ENCODE measurements around the gene TMEM205.

Gene TMEM205

DNA sequence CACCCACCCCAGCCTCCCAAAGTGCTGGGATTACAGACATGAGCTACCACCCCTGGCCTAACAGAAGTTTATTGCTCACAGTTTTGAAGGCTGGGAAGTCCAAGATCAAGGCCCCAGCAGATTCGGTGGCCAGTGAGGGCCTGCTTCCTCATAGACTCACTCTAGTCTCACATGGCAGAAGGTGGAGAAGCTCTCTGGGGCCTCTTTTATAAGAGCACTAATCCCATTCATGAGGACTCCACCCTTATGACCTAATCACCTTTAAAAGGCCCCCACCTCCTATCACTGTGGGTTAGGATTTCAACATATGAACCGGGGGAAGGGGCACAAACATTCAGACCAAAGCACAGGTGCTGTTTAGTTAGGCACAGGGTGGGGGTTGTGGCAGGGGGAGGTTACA lies 21.5 kb upstream of the TMEM205 start:
- no peaks in the 10 kb centered on the region for H3K27me3 ChIP-seq (ENCODE audit: insufficient read depth, low read length)
- WGBS = 96% methylated on average over 1 of the region's 2 CpGs
- H3K36me3 ChIP-seq (ENCODE audit: insufficient read depth, low read length) = peaks cover 7% of the 10 kb centered on the region; the same call in 1 of the 2 replicates
- no peaks in the 10 kb centered on the region for H3K9me3 ChIP-seq (ENCODE audit: insufficient read depth, low read depth, low read length)
- H3K4me1 ChIP-seq (ENCODE audit: insufficient read depth, low read length) = no peaks in the 10 kb centered on the region
- no peak overlapping the region for H3K27ac ChIP-seq (ENCODE audit: low read depth, low read length)
- no peak overlapping the region for H3K9ac ChIP-seq (ENCODE audit: low read depth, low read length)
- H3K4me3 ChIP-seq (ENCODE audit: low read length) = no peak overlapping the region

GRCh38 chr19:11365557-11366117 lies 19.6 kb upstream of the TMEM205 start:
- no peak overlapping the region for H3K4me3 ChIP-seq (ENCODE audit: low read length)
- H3K27ac ChIP-seq (ENCODE audit: low read depth, low read length) = no peak overlapping the region
- H3K36me3 ChIP-seq (ENCODE audit: insufficient read depth, low read length) = peaks cover 7% of the 10 kb centered on the region; the same call in 1 of the 2 replicates
- H3K9ac ChIP-seq (ENCODE audit: low read depth, low read length) = no peak overlapping the region
- H3K4me1 ChIP-seq (ENCODE audit: insufficient read depth, low read length) = peaks cover 7% of the 10 kb centered on the region
- H3K27me3 ChIP-seq (ENCODE audit: insufficient read depth, low read length) = 0 out of 2 replicates have a peak, but pooled peaks cover 6% of the 10 kb centered on the region
- 89% methylated on average over 7 of the region's 7 CpGs for WGBS
- no peaks in the 10 kb centered on the region for H3K9me3 ChIP-seq (ENCODE audit: insufficient read depth, low read depth, low read length)

- peaks cover 7% of the 10 kb centered on the region; the same call in 1 of the 2 replicates for H3K36me3 ChIP-seq (ENCODE audit: insufficient read depth, low read length)
- H3K27ac ChIP-seq (ENCODE audit: low read depth, low read length) = no peak overlapping the region
- 93% methylated on average over 5 of the region's 5 CpGs for WGBS
- 0 out of 2 replicates have a peak, but pooled peaks cover 10% of the 10 kb centered on the region for H3K27me3 ChIP-seq (ENCODE audit: insufficient read depth, low read length)
- H3K9ac ChIP-seq (ENCODE audit: low read depth, low read length) = no peak overlapping the region
- no peak overlapping the region for H3K4me3 ChIP-seq (ENCODE audit: low read length)
- peaks cover 7% of the 10 kb centered on the region for H3K4me1 ChIP-seq (ENCODE audit: insufficient read depth, low read length)
- no peaks in the 10 kb centered on the region for H3K9me3 ChIP-seq (ENCODE audit: insufficient read depth, low read depth, low read length)
Observed at GRCh38 chr19:11364935-11365334, 18.9 kb upstream of the TMEM205 start.

DNA sequence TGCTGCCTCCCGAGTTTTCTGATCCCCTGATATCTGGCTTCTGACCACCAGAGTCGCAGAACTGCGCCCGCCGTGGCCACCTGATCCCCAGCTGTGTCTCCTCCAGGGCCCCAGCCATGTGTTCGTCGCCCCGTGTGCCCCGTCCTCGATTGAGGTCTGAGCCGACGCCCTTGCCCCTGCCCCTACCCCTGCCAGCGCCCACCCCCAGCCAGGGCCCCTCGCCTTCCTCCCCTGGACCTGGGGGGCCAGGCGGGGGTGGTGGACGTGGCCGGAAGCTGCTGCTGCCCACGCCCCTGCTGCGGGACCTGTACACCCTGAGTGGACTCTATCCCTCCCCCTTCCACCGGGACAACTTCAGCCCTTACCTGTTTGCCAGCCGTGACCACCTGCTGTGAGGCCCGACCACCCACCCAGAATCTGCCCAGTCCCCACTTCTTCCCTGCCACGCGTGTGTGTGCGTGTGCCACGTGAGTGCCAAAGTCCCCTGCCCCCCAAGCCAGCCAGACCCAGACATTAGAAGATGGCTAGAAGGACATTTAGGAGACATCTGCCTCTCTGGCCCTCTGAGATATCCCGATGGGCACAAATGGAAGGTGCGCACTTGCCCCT lies 18.3 kb upstream of the TMEM205 start:
- H3K4me1 ChIP-seq (ENCODE audit: insufficient read depth, low read length) = peaks cover 7% of the 10 kb centered on the region
- H3K9me3 ChIP-seq (ENCODE audit: insufficient read depth, low read depth, low read length) = no peaks in the 10 kb centered on the region
- H3K4me3 ChIP-seq (ENCODE audit: low read length) = no peak overlapping the region
- WGBS = 94% methylated on average over 28 of the region's 28 CpGs
- H3K27ac ChIP-seq (ENCODE audit: low read depth, low read length) = no peak overlapping the region
- no peak overlapping the region for H3K9ac ChIP-seq (ENCODE audit: low read depth, low read length)
- peaks cover 7% of the 10 kb centered on the region; the same call in 1 of the 2 replicates for H3K36me3 ChIP-seq (ENCODE audit: insufficient read depth, low read length)
- H3K27me3 ChIP-seq (ENCODE audit: insufficient read depth, low read length) = 0 out of 2 replicates have a peak, but pooled peaks cover 10% of the 10 kb centered on the region

DNA sequence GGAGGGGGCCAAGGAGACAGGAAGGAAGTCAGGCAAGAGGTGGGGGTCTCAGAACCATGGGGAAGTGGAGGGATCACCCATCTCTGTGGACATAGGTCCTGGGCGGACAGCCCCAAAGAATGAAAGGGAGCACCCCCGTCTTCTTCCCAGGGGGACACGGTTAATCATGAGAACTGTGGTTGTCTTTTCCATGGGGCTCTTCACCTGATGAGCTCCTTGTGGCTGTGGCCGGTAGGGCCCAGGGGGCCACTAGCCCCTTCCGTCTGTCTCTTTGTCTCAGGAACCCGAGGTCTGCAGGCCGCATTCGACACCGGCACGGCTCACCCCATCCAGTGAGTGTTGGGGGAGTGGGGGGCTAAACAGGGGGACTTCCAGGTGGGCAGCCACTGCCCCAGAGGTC lies 17.8 kb upstream of the TMEM205 start:
- Histone ChIP-seq H3K4me3 (ENCODE audit: low read length) (no peak overlapping the region), H3K27me3 (ENCODE audit: insufficient read depth, low read length) (0 out of 2 replicates have a peak, but pooled peaks cover 10% of the 10 kb centered on the region), H3K9me3 (ENCODE audit: insufficient read depth, low read depth, low read length) (no peaks in the 10 kb centered on the region), H3K36me3 (ENCODE audit: insufficient read depth, low read length) (peaks cover 7% of the 10 kb centered on the region; the same call in 1 of the 2 replicates), H3K4me1 (ENCODE audit: insufficient read depth, low read length) (peaks cover 7% of the 10 kb centered on the region), H3K9ac (ENCODE audit: low read depth, low read length) (no peak overlapping the region), H3K27ac (ENCODE audit: low read depth, low read length) (no peak overlapping the region)
- WGBS = 93% methylated on average over 10 of the region's 10 CpGs

DNA sequence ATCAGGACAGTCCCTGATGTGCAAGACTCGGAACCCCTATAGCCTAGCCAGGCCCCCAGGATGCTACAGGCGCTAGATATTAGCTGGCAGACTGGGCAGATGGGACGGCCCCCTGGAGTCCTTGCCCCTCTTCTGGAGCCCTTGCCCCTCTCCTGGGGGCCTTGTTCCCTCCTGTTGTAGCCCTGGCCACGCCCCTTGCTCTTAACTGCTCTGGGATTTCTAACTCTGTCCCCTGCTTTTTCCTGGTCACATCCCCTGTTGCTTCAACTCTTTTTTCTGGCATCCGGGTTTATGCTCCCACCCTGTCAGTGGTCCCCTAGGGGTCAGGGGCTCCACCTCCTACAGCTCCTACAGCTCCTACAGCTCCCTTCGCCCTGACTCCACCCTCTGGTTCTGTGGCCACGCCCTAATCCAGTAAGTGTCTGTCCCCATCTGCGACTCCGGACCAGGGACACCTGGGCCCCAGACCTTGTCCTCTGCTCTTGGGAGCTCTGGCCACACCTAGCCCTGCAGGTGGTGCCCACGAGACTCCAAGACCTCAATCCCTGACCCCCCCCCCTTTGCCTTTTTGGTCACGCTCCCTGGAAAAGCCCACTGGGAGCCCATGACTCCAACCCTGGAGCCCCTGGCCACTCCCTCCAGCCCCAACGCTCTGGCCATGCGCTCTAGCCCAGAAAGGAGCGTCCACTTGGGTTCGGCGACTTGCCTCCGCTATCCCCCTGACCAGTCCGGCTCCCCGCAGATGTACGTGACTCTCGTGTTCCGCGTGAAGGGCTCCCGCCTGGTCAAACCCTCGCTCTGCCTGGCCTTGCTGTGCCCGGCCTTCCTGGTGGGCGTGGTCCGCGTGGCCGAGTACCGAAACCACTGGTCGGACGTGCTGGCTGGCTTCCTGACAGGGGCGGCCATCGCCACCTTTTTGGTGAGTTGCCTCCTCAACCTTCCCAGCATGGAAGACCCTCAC lies 16.0 kb upstream of the TMEM205 start:
- H3K9me3 ChIP-seq (ENCODE audit: insufficient read depth, low read depth, low read length) = no peaks in the 10 kb centered on the region
- H3K4me3 ChIP-seq (ENCODE audit: low read length) = peak overlapping the region; percentile 56
- no peak overlapping the region for H3K9ac ChIP-seq (ENCODE audit: low read depth, low read length)
- H3K27ac ChIP-seq (ENCODE audit: low read depth, low read length) = no peak overlapping the region
- no peaks in the 10 kb centered on the region for H3K36me3 ChIP-seq (ENCODE audit: insufficient read depth, low read length)
- peaks cover 7% of the 10 kb centered on the region for H3K4me1 ChIP-seq (ENCODE audit: insufficient read depth, low read length)
- H3K27me3 ChIP-seq (ENCODE audit: insufficient read depth, low read length) = 0 out of 2 replicates have a peak, but pooled peaks cover 10% of the 10 kb centered on the region
- 76% methylated on average over 35 of the region's 35 CpGs for WGBS

DNA sequence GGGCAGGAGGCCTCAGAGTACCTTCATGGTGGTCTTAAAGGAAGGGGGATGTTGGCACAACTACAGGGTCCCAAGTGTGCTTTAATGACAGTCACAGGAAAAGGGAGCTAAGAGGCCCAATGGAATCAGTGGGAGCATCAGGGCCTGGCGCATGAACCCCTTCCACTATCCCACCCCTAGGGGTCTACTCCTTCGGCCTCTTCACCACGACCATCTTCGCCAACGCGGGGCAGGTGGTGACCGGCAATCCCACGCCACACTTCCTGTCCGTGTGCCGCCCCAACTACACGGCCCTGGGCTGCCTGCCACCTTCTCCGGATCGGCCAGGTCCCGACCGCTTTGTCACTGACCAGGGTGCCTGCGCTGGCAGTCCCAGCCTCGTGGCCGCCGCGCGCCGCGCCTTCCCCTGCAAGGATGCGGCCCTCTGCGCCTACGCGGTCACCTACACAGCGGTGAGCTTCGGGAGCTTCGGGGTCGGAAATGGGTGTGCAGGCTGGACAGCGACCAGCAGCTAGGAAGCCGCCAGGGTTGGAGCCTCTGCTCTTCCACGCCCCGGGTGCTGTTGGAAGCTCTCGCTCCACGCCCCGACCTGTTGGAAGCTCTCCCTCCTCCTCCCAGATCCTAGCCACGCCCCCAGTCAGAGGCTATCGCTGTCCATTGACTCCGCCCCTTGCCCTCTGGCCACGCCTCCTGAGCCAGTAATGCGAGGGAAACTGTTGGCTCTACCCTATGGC lies 15.1 kb upstream of the TMEM205 start:
- Histone ChIP-seq H3K4me3 (ENCODE audit: low read length) (peak overlapping the region; percentile 56), H3K36me3 (ENCODE audit: insufficient read depth, low read length) (no peaks in the 10 kb centered on the region), H3K4me1 (ENCODE audit: insufficient read depth, low read length) (peaks cover 7% of the 10 kb centered on the region), H3K9me3 (ENCODE audit: insufficient read depth, low read depth, low read length) (no peaks in the 10 kb centered on the region), H3K9ac (ENCODE audit: low read depth, low read length) (peak overlapping the region; percentile 7; the same call in 1 of the 2 replicates), H3K27ac (ENCODE audit: low read depth, low read length) (no peak overlapping the region), H3K27me3 (ENCODE audit: insufficient read depth, low read length) (0 out of 2 replicates have a peak, but pooled peaks cover 13% of the 10 kb centered on the region)
- 15% methylated on average over 43 of the region's 43 CpGs for WGBS

GRCh38 chr19:11359421-11359820 lies 13.4 kb upstream of the TMEM205 start:
- peaks cover 7% of the 10 kb centered on the region for H3K4me1 ChIP-seq (ENCODE audit: insufficient read depth, low read length)
- WGBS = 80% methylated on average over 11 of the region's 11 CpGs

GRCh38 chr19:11356676-11357550 lies 10.8 kb upstream of the TMEM205 start:
- H3K27me3 ChIP-seq (ENCODE audit: insufficient read depth, low read length) = peaks cover 18% of the 10 kb centered on the region
- WGBS = 79% methylated on average over 10 of the region's 11 CpGs
- H3K27ac ChIP-seq (ENCODE audit: low read depth, low read length) = no peak overlapping the region
- H3K4me1 ChIP-seq (ENCODE audit: insufficient read depth, low read length) = peaks cover 3% of the 10 kb centered on the region
- no peaks in the 10 kb centered on the region for H3K36me3 ChIP-seq (ENCODE audit: insufficient read depth, low read length)
- no peak overlapping the region for H3K4me3 ChIP-seq (ENCODE audit: low read length)
- H3K9me3 ChIP-seq (ENCODE audit: insufficient read depth, low read depth, low read length) = no peaks in the 10 kb centered on the region
- H3K9ac ChIP-seq (ENCODE audit: low read depth, low read length) = no peak overlapping the region

More at GRCh38 chr19:11359421-11359820, 13.4 kb upstream of the TMEM205 start:
- peaks cover 18% of the 10 kb centered on the region for H3K27me3 ChIP-seq (ENCODE audit: insufficient read depth, low read length)
- no peak overlapping the region for H3K4me3 ChIP-seq (ENCODE audit: low read length)
- H3K36me3 ChIP-seq (ENCODE audit: insufficient read depth, low read length) = no peaks in the 10 kb centered on the region
- H3K27ac ChIP-seq (ENCODE audit: low read depth, low read length) = no peak overlapping the region
- no peaks in the 10 kb centered on the region for H3K9me3 ChIP-seq (ENCODE audit: insufficient read depth, low read depth, low read length)
- H3K9ac ChIP-seq (ENCODE audit: low read depth, low read length) = no peak overlapping the region

DNA sequence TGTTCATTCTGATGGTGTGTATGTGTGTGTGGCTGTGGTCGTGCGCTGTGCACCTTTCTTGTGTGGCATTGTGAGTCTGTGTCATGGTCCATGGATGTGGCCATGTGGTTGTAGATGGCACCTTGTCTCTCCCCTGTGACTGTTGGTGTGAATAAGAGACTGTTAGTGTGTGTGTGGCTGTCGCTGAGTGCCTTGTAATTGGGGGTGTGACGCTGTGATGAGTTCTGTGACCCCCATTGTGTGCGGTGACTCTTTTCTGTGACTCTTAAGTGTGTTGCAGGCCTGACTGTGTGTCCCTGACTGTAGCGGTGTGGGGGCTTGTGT lies 10.0 kb upstream of the TMEM205 start:
- Histone ChIP-seq H3K9ac (ENCODE audit: low read depth, low read length) (no peak overlapping the region), H3K36me3 (ENCODE audit: insufficient read depth, low read length) (no peaks in the 10 kb centered on the region), H3K4me1 (ENCODE audit: insufficient read depth, low read length) (no peaks in the 10 kb centered on the region), H3K9me3 (ENCODE audit: insufficient read depth, low read depth, low read length) (no peaks in the 10 kb centered on the region), H3K27me3 (ENCODE audit: insufficient read depth, low read length) (peaks cover 16% of the 10 kb centered on the region), H3K27ac (ENCODE audit: low read depth, low read length) (no peak overlapping the region), H3K4me3 (ENCODE audit: low read length) (peak overlapping the region; percentile 51; the same call in 1 of the 2 replicates)
- 85% methylated on average over 6 of the region's 6 CpGs for WGBS
